Mucosa of stomach (tissue), 1 donor: ENCODE data around the gene TTLL8.

Experiments
- H3K27me3 ChIP-seq: one replicate; pipeline ENCODE4 v1.7.0; 2013; ENCODE audit warnings: mild to moderate bottlenecking, low read length; ENCODE audit not compliant: control insufficient read depth, insufficient read depth
- H3K36me3 ChIP-seq: one replicate; pipeline ENCODE4 v1.7.0; 2013; ENCODE audit warnings: low read length; ENCODE audit not compliant: control insufficient read depth, insufficient read depth
- H3K4me1 ChIP-seq: one replicate; pipeline ENCODE4 v1.7.0; 2013; ENCODE audit warnings: mild to moderate bottlenecking, low read length; ENCODE audit not compliant: control insufficient read depth, insufficient read depth
- H3K4me3 ChIP-seq: one replicate; pipeline ENCODE4 v1.7.0; 2013; ENCODE audit warnings: low read length
- H3K9ac ChIP-seq: one replicate; pipeline ENCODE4 v1.7.0; 2013; ENCODE audit warnings: mild to moderate bottlenecking, low read length, moderate library complexity
- H3K9me3 ChIP-seq: one replicate; pipeline ENCODE4 v1.7.0; 2013; ENCODE audit warnings: mild to moderate bottlenecking, low read length, moderate library complexity; ENCODE audit not compliant: control insufficient read depth
- donor health status: Pancreatic carcinoma.

The TTLL8 gene

DNA sequence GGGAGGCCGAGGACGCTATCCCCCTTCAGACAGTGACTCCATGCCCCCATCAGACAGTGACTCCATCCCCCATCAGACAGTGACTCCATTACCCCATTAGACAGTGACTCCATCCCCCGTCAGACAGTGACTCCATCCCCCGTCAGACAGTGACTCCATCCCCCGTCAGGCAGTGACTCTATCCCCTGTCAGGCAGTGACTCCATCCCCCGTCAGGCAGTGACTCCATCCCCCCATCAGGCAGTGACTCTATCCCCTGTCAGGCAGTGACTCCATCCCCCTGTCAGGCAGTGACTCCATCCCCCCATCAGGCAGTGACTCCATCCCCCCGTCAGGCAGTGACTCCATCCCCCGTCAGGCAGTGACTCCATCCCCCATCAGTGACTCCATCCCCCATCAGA lies 9.1 kb upstream of the TTLL8 start:
- Histone ChIP-seq H3K27me3 (peaks cover 3% of the 10 kb centered on the region), H3K4me3 (no peak overlapping the region), H3K9me3 (no peaks in the 10 kb centered on the region), H3K36me3 (no peaks in the 10 kb centered on the region), H3K4me1 (no peaks in the 10 kb centered on the region), H3K9ac (no peak overlapping the region)

DNA sequence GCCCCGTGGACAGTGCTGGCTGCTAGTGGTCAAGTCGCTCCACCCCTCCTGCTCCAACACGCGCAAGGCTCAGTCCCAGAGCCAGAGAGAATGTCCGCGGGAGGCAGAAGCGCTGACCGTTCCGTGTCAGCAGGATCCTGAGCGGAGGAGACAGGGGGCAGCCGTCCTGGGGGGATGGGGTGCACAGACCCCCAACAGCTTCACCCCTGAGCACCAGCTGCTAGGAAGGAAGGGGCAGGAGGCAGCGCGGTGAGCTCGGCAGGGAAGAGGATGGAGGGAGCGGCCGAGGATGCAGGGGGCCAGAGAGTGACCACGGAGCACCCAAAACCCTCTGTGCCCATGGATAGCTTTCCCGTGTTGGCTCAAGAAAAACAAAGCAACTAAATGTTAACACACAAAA lies 6.4 kb upstream of the TTLL8 start:
- Histone ChIP-seq H3K4me3 (no peak overlapping the region), H3K9ac (no peak overlapping the region), H3K36me3 (no peaks in the 10 kb centered on the region), H3K9me3 (no peaks in the 10 kb centered on the region), H3K4me1 (no peaks in the 10 kb centered on the region), H3K27me3 (peaks cover 20% of the 10 kb centered on the region)

DNA sequence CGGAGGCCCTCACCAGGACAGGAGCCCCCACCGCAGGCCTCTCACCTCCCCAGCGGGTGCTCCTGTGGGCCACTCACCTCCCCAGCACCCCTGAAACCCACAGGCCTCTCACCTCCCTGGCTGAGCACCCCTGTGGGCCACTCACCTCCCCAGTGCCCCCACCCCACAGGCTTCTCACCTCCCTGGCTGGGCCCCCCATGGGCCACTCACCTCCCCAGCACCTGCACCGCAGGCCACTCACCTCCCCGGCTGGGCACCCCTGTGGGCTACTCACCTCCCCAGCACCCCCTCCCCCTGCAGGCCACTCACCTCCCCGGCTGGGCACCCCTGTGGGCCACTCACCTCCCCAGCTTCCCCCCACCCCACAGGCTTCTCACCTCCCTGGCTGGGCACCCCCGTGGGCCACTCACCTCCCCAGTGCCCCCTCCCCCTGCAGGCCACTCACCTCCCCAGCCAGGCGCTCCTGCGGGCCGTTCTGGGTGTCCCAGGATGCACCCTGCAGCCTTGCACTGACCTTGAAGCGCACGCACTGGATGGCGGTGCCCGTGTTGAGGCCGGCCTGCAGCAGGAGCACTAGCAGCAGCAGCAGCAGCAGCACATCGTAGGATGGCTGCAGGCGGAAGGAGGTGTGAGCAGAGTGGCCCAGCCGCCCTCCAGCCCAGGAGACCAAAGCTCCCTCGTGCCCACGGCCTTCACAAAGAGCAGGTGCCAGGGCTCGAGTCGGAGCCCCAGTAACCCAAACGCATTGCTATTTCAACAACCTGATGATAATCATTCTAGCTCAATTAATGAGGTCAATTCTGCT lies 5.7 kb upstream of the TTLL8 start:
- H3K4me1 ChIP-seq: no peaks in the 10 kb centered on the region
- H3K4me3 ChIP-seq: no peak overlapping the region
- H3K36me3 ChIP-seq: no peaks in the 10 kb centered on the region
- H3K9ac ChIP-seq: no peak overlapping the region
- peaks cover 26% of the 10 kb centered on the region for H3K27me3 ChIP-seq
- H3K9me3 ChIP-seq: no peaks in the 10 kb centered on the region

- Histone ChIP-seq H3K4me3 (no peak overlapping the region), H3K9ac (no peak overlapping the region), H3K9me3 (no peaks in the 10 kb centered on the region), H3K36me3 (no peaks in the 10 kb centered on the region), H3K27me3 (peaks cover 36% of the 10 kb centered on the region), H3K4me1 (no peaks in the 10 kb centered on the region)
These were observed 4.5 kb upstream of the TTLL8 start for GRCh38 chr22:50062509-50063135.

- peaks cover 43% of the 10 kb centered on the region for H3K27me3 ChIP-seq
These were observed 3.8 kb upstream of the TTLL8 start for GRCh38 chr22:50061824-50062355.

DNA sequence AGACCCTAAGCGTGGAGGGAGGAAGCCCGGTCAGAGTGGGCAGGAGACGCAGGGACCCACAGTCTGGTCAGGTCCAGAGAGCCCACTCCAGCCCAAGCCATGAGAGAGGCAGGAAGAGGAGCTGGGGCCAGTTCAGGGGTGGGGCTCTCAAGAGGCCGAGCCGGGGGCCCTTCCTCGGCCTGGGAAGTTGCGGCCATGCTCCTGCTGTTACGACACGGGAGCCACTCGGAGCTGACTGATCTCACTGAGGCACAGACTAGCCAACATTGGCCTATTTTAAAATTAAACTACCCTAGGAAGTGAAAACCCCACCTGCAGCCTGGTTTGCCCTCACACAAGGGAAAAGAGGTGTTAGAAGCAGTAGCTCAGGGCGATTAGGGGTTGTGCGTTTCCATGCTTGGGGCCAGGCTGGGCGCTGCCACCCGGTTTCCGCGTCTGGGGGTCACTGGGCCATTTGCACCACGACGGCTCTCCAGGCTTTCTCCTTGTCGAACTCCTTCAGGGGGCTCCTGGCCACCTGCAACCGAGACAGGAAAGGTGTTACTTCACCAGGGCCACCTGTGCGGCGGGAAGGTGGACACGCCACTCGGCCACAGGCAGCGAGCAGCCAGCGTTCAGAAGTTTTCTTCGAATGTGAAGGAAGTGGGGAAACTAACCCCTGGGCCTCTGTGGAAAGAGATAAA lies 3.2 kb upstream of the TTLL8 start:
- Histone ChIP-seq H3K4me1 (no peaks in the 10 kb centered on the region), H3K4me3 (no peak overlapping the region), H3K36me3 (no peaks in the 10 kb centered on the region), H3K9me3 (no peaks in the 10 kb centered on the region), H3K9ac (no peak overlapping the region), H3K27me3 (peaks cover 46% of the 10 kb centered on the region)

More at GRCh38 chr22:50061824-50062355, 3.8 kb upstream of the TTLL8 start:
- Histone ChIP-seq H3K4me1 (no peaks in the 10 kb centered on the region), H3K36me3 (no peaks in the 10 kb centered on the region), H3K9me3 (no peaks in the 10 kb centered on the region), H3K4me3 (no peak overlapping the region), H3K9ac (no peak overlapping the region)

DNA sequence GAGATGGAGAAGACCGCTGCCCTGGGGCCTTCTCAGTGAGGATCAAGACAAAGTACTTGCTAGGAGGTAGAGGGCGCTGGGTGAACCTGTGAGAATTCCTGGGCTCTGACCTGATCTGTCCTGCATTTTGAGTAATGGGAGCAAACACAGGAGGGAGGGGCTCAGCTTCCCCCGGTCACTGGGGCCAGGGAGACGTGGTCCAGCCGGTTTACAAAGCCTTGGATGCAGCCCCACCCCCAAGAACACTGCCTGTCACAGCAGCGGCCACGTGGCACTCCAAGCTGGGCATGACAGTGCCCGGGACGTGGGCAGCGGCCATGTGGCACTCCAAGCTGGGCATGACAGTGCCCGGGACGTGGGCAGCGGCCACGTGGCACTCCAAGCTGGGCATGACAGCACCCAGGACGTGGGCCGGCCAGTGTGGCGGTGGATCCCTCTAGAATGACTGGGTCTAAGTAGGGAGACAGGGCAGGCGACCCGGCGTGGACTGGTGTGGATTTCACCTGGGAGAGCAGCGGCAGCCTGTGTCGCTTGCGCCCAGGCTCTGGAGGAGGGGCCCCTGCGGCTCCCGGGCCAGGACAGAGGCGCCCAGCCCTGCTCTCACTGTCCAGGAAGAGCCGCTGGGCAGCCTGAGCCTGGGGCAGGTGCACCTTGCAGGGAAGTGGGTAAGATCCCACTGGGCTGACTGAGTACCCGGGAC lies 2.5 kb upstream of the TTLL8 start:
- no peaks in the 10 kb centered on the region for H3K4me1 ChIP-seq
- no peak overlapping the region for H3K4me3 ChIP-seq
- no peak overlapping the region for H3K9ac ChIP-seq
- no peaks in the 10 kb centered on the region for H3K36me3 ChIP-seq
- no peaks in the 10 kb centered on the region for H3K9me3 ChIP-seq
- H3K27me3 ChIP-seq: peaks cover 46% of the 10 kb centered on the region

DNA sequence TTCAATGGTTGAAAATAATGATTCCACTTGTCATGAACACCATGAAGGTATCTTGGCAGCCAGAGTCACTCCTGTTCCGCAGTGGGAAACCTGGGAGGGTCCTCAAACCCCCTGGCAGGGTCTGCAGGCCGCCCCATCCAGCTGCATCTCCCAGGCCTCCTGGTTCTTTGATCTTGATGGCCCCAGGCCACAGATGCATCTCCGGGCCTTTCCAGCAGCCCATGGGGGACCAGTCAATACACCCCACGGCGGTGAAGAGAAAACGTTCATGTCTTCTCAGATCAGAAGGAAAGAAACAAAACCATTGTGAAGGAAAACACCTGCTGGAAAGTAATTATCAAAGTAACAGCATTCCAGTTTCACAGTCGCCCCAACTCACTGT lies 1.8 kb upstream of the TTLL8 start:
- no peaks in the 10 kb centered on the region for H3K9me3 ChIP-seq
- H3K9ac ChIP-seq: no peak overlapping the region
- no peaks in the 10 kb centered on the region for H3K36me3 ChIP-seq
- peaks cover 46% of the 10 kb centered on the region for H3K27me3 ChIP-seq
- no peaks in the 10 kb centered on the region for H3K4me1 ChIP-seq
- H3K4me3 ChIP-seq: no peak overlapping the region

GRCh38 chr22:50058906-50059880 lies 1.1 kb upstream of the TTLL8 start:
- Histone ChIP-seq H3K4me3 (no peak overlapping the region), H3K9ac (no peak overlapping the region), H3K36me3 (no peaks in the 10 kb centered on the region), H3K9me3 (no peaks in the 10 kb centered on the region), H3K27me3 (peaks cover 46% of the 10 kb centered on the region), H3K4me1 (no peaks in the 10 kb centered on the region)

- H3K4me1 ChIP-seq: no peaks in the 10 kb centered on the region
- no peaks in the 10 kb centered on the region for H3K9me3 ChIP-seq
- H3K27me3 ChIP-seq: peaks cover 48% of the 10 kb centered on the region
- no peak overlapping the region for H3K4me3 ChIP-seq
- H3K36me3 ChIP-seq: no peaks in the 10 kb centered on the region
- no peak overlapping the region for H3K9ac ChIP-seq
These were observed 629 bp downstream of the TTLL8 start for GRCh38 chr22:50057278-50058060.
